ENCODE data around the gene ASB16. TPM values are rescaled to one million over a fixed set of nuclear protein-coding genes. Genes with fewer than 3 reads are reported as not detected.

Gene ASB16
- total RNA-seq, 1 experiment from 2014 or later = 0.19 TPM

DNA sequence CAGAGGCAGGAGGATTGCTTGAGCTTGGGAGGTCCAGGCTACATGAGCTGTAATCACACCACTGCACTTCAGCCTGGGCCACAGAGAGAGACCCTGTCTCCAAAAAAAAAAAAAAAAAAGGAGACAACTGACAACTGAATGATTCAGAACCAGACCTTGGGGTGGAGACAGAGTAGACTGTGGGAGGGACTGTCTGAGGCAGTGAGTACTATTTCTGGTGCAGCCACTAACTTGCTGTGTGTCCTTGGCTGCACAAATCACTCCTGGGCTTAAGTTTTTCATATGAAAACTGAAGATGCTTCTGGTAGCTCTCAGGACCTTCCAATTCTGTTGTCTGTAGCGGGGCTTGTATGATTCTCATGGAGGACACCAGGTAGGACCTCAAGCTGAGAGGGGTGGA, 5.8 kb downstream of the ASB16 start:
- TF ChIP-seq, protein P1, sequence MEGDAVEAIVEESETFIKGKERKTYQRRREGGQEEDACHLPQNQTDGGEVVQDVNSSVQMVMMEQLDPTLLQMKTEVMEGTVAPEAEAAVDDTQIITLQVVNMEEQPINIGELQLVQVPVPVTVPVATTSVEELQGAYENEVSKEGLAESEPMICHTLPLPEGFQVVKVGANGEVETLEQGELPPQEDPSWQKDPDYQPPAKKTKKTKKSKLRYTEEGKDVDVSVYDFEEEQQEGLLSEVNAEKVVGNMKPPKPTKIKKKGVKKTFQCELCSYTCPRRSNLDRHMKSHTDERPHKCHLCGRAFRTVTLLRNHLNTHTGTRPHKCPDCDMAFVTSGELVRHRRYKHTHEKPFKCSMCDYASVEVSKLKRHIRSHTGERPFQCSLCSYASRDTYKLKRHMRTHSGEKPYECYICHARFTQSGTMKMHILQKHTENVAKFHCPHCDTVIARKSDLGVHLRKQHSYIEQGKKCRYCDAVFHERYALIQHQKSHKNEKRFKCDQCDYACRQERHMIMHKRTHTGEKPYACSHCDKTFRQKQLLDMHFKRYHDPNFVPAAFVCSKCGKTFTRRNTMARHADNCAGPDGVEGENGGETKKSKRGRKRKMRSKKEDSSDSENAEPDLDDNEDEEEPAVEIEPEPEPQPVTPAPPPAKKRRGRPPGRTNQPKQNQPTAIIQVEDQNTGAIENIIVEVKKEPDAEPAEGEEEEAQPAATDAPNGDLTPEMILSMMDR (IDR thresholded peaks at IDR 0.05; ENCODE audit: unreplicated experiment) = no peak
- Mint-ChIP-seq H3K4me1 (ENCODE audit: low read depth, unreplicated experiment) (no peaks in the 10 kb centered on the region), H3K27ac (ENCODE audit: unreplicated experiment) (no peak overlapping the region), H3K9me3 (ENCODE audit: low read depth, unreplicated experiment) (no peaks in the 10 kb centered on the region), H3K27me3 (ENCODE audit: unreplicated experiment) (no peaks in the 10 kb centered on the region), H3K36me3 (ENCODE audit: insufficient read depth, unreplicated experiment) (peaks cover 44% of the 10 kb centered on the region), H3K4me3 (ENCODE audit: low read depth, unreplicated experiment) (no peak overlapping the region)
- CTCF ChIA-PET = interaction anchor here (0.7 kb wide), 1 partner anchor 407 kb away, joined by 3 read pairs; no protein-coding TSS in a partner anchor
- no peak for DNase-seq
- BruUV-seq (replicated peaks) = no TSS peak
- intact Hi-C loops (cut with micrococcal nuclease; ENCODE audit: unreplicated experiment) = no loop called here

DNA sequence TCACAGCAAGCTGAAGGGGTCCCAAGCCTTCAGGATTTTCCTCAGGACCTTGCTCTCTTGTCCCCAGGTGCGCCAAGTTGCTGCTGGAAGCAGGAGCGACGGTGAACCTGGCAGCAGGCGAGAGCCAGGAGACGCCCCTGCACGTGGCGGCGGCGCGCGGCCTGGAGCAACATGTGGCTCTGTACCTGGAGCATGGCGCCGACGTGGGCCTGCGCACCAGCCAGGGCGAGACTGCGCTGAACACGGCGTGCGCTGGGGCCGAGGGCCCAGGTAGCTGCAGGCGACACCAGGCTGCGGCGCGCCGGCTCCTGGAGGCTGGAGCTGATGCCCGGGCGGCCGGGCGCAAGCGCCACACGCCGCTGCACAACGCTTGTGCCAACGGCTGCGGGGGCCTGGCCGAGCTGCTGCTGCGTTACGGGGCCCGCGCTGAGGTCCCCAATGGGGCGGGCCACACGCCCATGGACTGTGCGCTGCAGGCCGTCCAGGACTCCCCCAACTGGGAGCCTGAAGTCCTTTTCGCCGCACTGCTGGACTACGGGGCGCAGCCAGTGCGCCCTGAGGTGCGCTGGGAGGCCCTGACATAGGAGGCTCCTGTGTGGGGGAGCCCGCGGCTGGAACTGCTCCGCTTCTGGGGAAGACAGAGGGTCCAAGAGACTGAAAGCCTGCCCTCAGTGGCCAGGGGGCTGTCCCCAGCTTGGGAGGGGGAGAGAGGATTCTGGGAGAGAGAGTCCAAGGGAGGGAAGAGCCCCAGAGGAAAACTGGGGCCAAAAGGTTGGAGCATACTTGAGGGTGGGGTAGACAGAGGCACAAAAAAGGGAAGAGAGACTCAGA, 6.4 kb downstream of the ASB16 start:
- Mint-ChIP-seq H3K4me3 (ENCODE audit: low read depth, unreplicated experiment) (no peak overlapping the region), H3K27me3 (ENCODE audit: unreplicated experiment) (no peaks in the 10 kb centered on the region), H3K4me1 (ENCODE audit: low read depth, unreplicated experiment) (no peaks in the 10 kb centered on the region), H3K36me3 (ENCODE audit: insufficient read depth, unreplicated experiment) (peaks cover 46% of the 10 kb centered on the region), H3K9me3 (ENCODE audit: low read depth, unreplicated experiment) (no peaks in the 10 kb centered on the region), H3K27ac (ENCODE audit: unreplicated experiment) (no peak overlapping the region)
- CTCF ChIA-PET = no interaction called here
- no peak for DNase-seq
- intact Hi-C loops (cut with micrococcal nuclease; ENCODE audit: unreplicated experiment) = no loop called here
- TF ChIP-seq, protein P1 (IDR thresholded peaks at IDR 0.05; ENCODE audit: unreplicated experiment) = no peak
- no TSS peak for BruUV-seq (replicated peaks)

DNA sequence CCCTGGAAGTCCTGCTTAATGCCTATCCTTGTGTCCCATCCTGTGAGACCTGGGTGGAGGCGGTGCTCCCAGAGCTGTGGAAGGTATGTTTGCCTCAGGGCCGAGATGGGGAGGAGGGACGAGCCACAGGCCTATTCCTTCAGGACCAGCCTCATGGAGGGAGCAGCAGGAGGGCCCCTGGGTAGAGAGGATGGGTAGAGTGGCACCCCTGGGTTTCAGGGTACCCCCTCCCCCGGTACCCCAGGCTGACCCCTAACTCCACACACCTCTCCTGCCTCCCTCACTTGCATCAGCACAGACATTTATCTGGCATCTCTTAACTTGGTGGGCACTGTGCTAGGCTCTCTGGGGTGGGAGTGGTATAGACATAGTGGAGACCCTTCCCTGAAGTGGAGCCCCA, 7.1 kb downstream of the ASB16 start:
- no peak for DNase-seq
- no peaks in the 10 kb centered on the region for H3K27me3 Mint-ChIP-seq (ENCODE audit: unreplicated experiment)
- peaks cover 45% of the 10 kb centered on the region for H3K36me3 Mint-ChIP-seq (ENCODE audit: insufficient read depth, unreplicated experiment)
- H3K27ac Mint-ChIP-seq (ENCODE audit: unreplicated experiment) = no peak overlapping the region
- no TSS peak for BruUV-seq (replicated peaks)
- H3K4me3 Mint-ChIP-seq (ENCODE audit: low read depth, unreplicated experiment) = no peak overlapping the region
- no peaks in the 10 kb centered on the region for H3K9me3 Mint-ChIP-seq (ENCODE audit: low read depth, unreplicated experiment)
- intact Hi-C loops (cut with micrococcal nuclease; ENCODE audit: unreplicated experiment) = no loop called here
- CTCF ChIA-PET = no interaction called here
- no peaks in the 10 kb centered on the region for H3K4me1 Mint-ChIP-seq (ENCODE audit: low read depth, unreplicated experiment)
- TF ChIP-seq, protein P1 (IDR thresholded peaks at IDR 0.05; ENCODE audit: unreplicated experiment) = no peak

DNA sequence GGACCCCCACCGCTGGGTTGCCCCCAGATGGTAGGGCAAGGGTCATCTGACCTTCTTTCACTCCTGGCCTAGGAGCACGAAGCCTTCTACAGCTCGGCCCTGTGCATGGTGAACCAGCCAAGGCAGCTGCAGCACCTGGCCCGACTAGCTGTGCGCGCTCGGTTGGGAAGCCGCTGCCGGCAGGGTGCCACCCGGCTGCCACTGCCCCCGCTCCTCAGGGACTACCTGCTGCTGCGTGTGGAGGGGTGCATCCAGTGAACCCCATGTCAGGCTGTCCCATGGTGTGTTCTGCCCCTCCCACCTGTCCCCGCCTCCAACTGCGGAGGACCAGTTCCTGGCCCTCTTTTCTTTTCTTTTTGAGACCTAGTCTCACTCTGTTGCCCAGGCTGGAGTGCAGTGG, 7.6 kb downstream of the ASB16 start:
- TF ChIP-seq, protein P1 (IDR thresholded peaks at IDR 0.05; ENCODE audit: unreplicated experiment) = no peak
- Mint-ChIP-seq H3K27me3 (ENCODE audit: unreplicated experiment) (no peaks in the 10 kb centered on the region), H3K4me1 (ENCODE audit: low read depth, unreplicated experiment) (no peaks in the 10 kb centered on the region), H3K4me3 (ENCODE audit: low read depth, unreplicated experiment) (no peak overlapping the region), H3K36me3 (ENCODE audit: insufficient read depth, unreplicated experiment) (peaks cover 44% of the 10 kb centered on the region), H3K9me3 (ENCODE audit: low read depth, unreplicated experiment) (no peaks in the 10 kb centered on the region), H3K27ac (ENCODE audit: unreplicated experiment) (no peak overlapping the region)
- no TSS peak for BruUV-seq (replicated peaks)
- no peak for DNase-seq
- CTCF ChIA-PET = no interaction called here
- intact Hi-C loops (cut with micrococcal nuclease; ENCODE audit: unreplicated experiment) = no loop called here

All from Calu3 (cell line).